ENCODE measurements around the gene FSTL3.

GRCh38 chr19:695352-695949, 19.3 kb downstream of the FSTL3 start, which contains the start of gene PRSS57:
- TF ChIP-seq, protein P1, sequence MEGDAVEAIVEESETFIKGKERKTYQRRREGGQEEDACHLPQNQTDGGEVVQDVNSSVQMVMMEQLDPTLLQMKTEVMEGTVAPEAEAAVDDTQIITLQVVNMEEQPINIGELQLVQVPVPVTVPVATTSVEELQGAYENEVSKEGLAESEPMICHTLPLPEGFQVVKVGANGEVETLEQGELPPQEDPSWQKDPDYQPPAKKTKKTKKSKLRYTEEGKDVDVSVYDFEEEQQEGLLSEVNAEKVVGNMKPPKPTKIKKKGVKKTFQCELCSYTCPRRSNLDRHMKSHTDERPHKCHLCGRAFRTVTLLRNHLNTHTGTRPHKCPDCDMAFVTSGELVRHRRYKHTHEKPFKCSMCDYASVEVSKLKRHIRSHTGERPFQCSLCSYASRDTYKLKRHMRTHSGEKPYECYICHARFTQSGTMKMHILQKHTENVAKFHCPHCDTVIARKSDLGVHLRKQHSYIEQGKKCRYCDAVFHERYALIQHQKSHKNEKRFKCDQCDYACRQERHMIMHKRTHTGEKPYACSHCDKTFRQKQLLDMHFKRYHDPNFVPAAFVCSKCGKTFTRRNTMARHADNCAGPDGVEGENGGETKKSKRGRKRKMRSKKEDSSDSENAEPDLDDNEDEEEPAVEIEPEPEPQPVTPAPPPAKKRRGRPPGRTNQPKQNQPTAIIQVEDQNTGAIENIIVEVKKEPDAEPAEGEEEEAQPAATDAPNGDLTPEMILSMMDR (IDR thresholded peaks at IDR 0.05), result no peak
- no peak for TF ChIP-seq TCF7L2 (IDR thresholded peaks at IDR 0.05; ENCODE audit: low read depth, low read length)
- no peak for TF ChIP-seq POLR2AphosphoS5 (IDR thresholded peaks at IDR 0.05; ENCODE audit: low read depth, low read length)
- no peak for TF ChIP-seq SIN3A (IDR thresholded peaks at IDR 0.05; ENCODE audit: borderline replicate concordance, insufficient read depth, low read depth, low read length)
- no peak for TF ChIP-seq REST (IDR thresholded peaks at IDR 0.05; ENCODE audit: insufficient read depth in 1 of 2, low read depth in 2 of 2, low read length in 1 of 2)

All from Panc1 (cell line).